ENCODE results near the gene CDKN2A. TPM values are rescaled to one million over a fixed set of nuclear protein-coding genes. Genes with fewer than 3 reads are reported as not detected.

CDKN2A gene
- total RNA-seq, 1 experiment from 2014 or later: 273 TPM

- Histone ChIP-seq H3K9me3 (ENCODE audit: low read length) (no peaks in the 10 kb centered on the region), H3K27ac (ENCODE audit: low read length) (no peak overlapping the region), H2AFZ (ENCODE audit: low read length) (no peak overlapping the region), H3K27me3 (ENCODE audit: low read length) (no peaks in the 10 kb centered on the region), H3K36me3 (ENCODE audit: low read depth, low read length) (no peaks in the 10 kb centered on the region; the same call in 1 of the 2 replicates), H3K9ac (ENCODE audit: low read length) (no peak overlapping the region), H4K20me1 (ENCODE audit: low read length) (no peaks in the 10 kb centered on the region), H3K4me1 (ENCODE audit: insufficient read depth, low read length) (peaks cover 13% of the 10 kb centered on the region), H3K4me3 (ENCODE audit: low read length) (no peak overlapping the region), H3F3A (ENCODE audit: low read length, unreplicated experiment) (no peaks in the 10 kb centered on the region), H3K4me2 (ENCODE audit: low read length) (no peak overlapping the region), H3K79me2 (ENCODE audit: low read length) (peaks cover 61% of the 10 kb centered on the region), H3K9me2 (replicated peaks; ENCODE audit: low read length) (no peaks in the 10 kb centered on the region)
- TF ChIP-seq, protein P1, sequence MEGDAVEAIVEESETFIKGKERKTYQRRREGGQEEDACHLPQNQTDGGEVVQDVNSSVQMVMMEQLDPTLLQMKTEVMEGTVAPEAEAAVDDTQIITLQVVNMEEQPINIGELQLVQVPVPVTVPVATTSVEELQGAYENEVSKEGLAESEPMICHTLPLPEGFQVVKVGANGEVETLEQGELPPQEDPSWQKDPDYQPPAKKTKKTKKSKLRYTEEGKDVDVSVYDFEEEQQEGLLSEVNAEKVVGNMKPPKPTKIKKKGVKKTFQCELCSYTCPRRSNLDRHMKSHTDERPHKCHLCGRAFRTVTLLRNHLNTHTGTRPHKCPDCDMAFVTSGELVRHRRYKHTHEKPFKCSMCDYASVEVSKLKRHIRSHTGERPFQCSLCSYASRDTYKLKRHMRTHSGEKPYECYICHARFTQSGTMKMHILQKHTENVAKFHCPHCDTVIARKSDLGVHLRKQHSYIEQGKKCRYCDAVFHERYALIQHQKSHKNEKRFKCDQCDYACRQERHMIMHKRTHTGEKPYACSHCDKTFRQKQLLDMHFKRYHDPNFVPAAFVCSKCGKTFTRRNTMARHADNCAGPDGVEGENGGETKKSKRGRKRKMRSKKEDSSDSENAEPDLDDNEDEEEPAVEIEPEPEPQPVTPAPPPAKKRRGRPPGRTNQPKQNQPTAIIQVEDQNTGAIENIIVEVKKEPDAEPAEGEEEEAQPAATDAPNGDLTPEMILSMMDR (conservative IDR thresholded peaks at IDR 0.05; ENCODE audit: low read depth, low read length): no peak
- no peak for TF ChIP-seq EZH2phosphoT487 (IDR thresholded peaks at IDR 0.05; ENCODE audit: borderline replicate concordance, low read length)
- TF ChIP-seq EZH2 (IDR thresholded peaks at IDR 0.05; ENCODE audit: low read length, unreplicated experiment): no peak
- no TSS peak for BruUV-seq (replicated peaks)
- no peak for DNase-seq
- ATAC-seq: no peak
- intact Hi-C loops (cut with micrococcal nuclease): no loop called here
- ChIA-PET POLR2A (ENCODE audit: unreplicated experiment) (no interaction called here), CTCF (no interaction called here)
These were observed 10.1 kb downstream of the CDKN2A start for GRCh38 chr9:21984101-21984500.

DNA sequence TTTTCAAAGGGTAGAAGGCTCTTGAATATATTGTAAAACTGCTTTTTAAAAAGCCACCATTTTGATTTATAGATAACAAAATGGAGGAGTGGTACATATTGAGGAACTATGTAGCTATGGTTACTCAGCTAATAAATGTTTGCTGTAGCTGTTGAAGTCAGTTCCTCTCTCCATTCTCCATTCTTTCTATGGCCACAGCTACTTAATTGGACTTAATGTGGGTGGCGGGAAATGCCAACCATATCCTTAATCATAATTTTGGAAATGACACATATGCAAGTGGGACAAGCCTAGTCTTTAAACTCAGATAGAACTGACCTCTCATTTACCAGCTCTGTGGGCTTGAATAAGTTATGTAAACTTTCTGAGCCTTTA is 10.6 kb downstream of the CDKN2A start:
- H3K4me2 ChIP-seq (ENCODE audit: low read length): no peak overlapping the region
- ChIA-PET CTCF (no interaction called here), POLR2A (ENCODE audit: unreplicated experiment) (interaction anchor here (0.6 to 0.7 kb wide), 2 partner anchors 8 to 121 kb away, joined by 3 read pairs; no protein-coding TSS in a partner anchor)
- no peaks in the 10 kb centered on the region for H4K20me1 ChIP-seq (ENCODE audit: low read length)
- H3K36me3 ChIP-seq (ENCODE audit: low read depth, low read length): peaks cover 2% of the 10 kb centered on the region; the same call in 1 of the 2 replicates
- TF ChIP-seq EZH2 (IDR thresholded peaks at IDR 0.05; ENCODE audit: low read length, unreplicated experiment) (no peak), EZH2phosphoT487 (IDR thresholded peaks at IDR 0.05; ENCODE audit: borderline replicate concordance, low read length) (no peak)
- TF ChIP-seq, protein P1 (conservative IDR thresholded peaks at IDR 0.05; ENCODE audit: low read depth, low read length): no peak
- no peak overlapping the region for H3K9ac ChIP-seq (ENCODE audit: low read length)
- ATAC-seq (no peak), DNase-seq (no peak)
- peaks cover 61% of the 10 kb centered on the region for H3K79me2 ChIP-seq (ENCODE audit: low read length)
- no peaks in the 10 kb centered on the region for H3K9me2 ChIP-seq (replicated peaks; ENCODE audit: low read length)
- H3K4me1 ChIP-seq (ENCODE audit: insufficient read depth, low read length): peaks cover 13% of the 10 kb centered on the region
- H3K27me3 ChIP-seq (ENCODE audit: low read length): no peaks in the 10 kb centered on the region
- intact Hi-C loops (cut with micrococcal nuclease): no loop called here
- BruUV-seq (replicated peaks): no TSS peak
- H3K27ac ChIP-seq (ENCODE audit: low read length): no peak overlapping the region
- H3K4me3 ChIP-seq (ENCODE audit: low read length): no peak overlapping the region
- no peaks in the 10 kb centered on the region for H3F3A ChIP-seq (ENCODE audit: low read length, unreplicated experiment)
- H2AFZ ChIP-seq (ENCODE audit: low read length): no peak overlapping the region
- H3K9me3 ChIP-seq (ENCODE audit: low read length): no peaks in the 10 kb centered on the region

DNA sequence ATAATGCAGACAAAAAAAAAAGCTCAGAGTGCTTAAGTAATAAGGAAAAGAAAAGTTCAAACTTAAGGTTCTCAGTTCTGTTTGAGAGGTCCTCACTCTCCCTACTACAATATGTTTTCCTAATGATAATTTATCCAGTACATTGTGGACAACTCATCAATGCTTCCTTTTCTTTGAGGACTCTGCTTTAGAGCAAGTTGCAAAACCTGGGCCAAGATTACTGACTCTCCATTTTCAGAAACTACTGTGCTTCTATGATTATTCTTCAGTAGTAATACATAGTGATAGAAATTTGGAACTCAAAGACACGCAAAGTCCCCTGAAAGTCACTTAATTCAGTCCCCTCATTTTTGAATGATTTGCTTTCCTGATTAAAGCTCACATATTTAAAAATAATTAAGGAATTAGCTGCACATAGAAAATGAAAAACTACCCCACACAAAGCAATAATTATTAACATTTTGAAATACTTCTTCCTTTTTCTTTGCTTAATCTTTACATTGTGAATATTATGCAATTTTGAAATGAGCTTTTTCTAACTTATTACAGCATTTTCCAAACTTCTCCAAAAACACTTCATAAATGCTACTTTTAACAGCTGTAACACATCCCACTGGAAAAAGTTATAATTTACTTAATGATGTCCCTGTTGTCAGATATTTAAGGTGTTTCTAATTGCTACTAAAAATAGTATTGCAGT is 11.2 kb downstream of the CDKN2A start:
- Histone ChIP-seq H3F3A (ENCODE audit: low read length, unreplicated experiment) (no peaks in the 10 kb centered on the region), H3K4me2 (ENCODE audit: low read length) (no peak overlapping the region), H2AFZ (ENCODE audit: low read length) (no peak overlapping the region), H3K27ac (ENCODE audit: low read length) (no peak overlapping the region), H4K20me1 (ENCODE audit: low read length) (no peaks in the 10 kb centered on the region), H3K27me3 (ENCODE audit: low read length) (no peaks in the 10 kb centered on the region), H3K9me2 (replicated peaks; ENCODE audit: low read length) (no peaks in the 10 kb centered on the region), H3K79me2 (ENCODE audit: low read length) (peaks cover 58% of the 10 kb centered on the region), H3K36me3 (ENCODE audit: low read depth, low read length) (peaks cover 4% of the 10 kb centered on the region; the same call in 1 of the 2 replicates), H3K4me1 (ENCODE audit: insufficient read depth, low read length) (peaks cover 7% of the 10 kb centered on the region), H3K9ac (ENCODE audit: low read length) (no peak overlapping the region), H3K4me3 (ENCODE audit: low read length) (no peak overlapping the region), H3K9me3 (ENCODE audit: low read length) (no peaks in the 10 kb centered on the region)
- ChIA-PET CTCF (interaction anchor here (0.6 kb wide), 2 partner anchors 12 to 20 kb away, joined by 3 read pairs; partner anchors contain the start of gene CDKN2B-AS1), POLR2A (ENCODE audit: unreplicated experiment) (interaction anchor here (0.6 to 0.7 kb wide), 2 partner anchors 9 to 120 kb away, joined by 3 read pairs; no protein-coding TSS in a partner anchor)
- intact Hi-C loops (cut with micrococcal nuclease): no loop called here
- DNase-seq (no peak), ATAC-seq (no peak)
- BruUV-seq (replicated peaks): no TSS peak
- TF ChIP-seq EZH2phosphoT487 (IDR thresholded peaks at IDR 0.05; ENCODE audit: borderline replicate concordance, low read length): no peak
- TF ChIP-seq, protein P1 (conservative IDR thresholded peaks at IDR 0.05; ENCODE audit: low read depth, low read length): no peak
- no peak for TF ChIP-seq EZH2 (IDR thresholded peaks at IDR 0.05; ENCODE audit: low read length, unreplicated experiment)
